H1 (cell line): ENCODE data around the gene MRM2. TPM values are rescaled to one million over a fixed set of nuclear protein-coding genes. Genes with fewer than 3 reads are reported as not detected.

Experiments used
- CTBP2 ChIP-seq: IDR thresholded peaks from 2 replicates; pipeline ENCODE4 v1.7.0; 2011; ENCODE audit warnings: borderline replicate concordance, mild to moderate bottlenecking, moderate library complexity, mixed read lengths, low read length; ENCODE audit not compliant: insufficient read depth, insufficient read length
- RAD21 ChIP-seq, 2 experiments: IDR thresholded peaks in 1 of 2; conservative IDR thresholded peaks in 1 of 2; 2 replicates each; pipeline ENCODE4 v1.6.1; 2011; ENCODE audit warnings: low read depth in 2 of 2, low read length in 2 of 2, improper control_type of control experiment in 1 of 2, inconsistent platforms in 1 of 2, mild to moderate bottlenecking in 1 of 2, moderate library complexity in 1 of 2
- TAF1 ChIP-seq: IDR thresholded peaks from 2 replicates; pipeline ENCODE4 v1.6.1; 2011; ENCODE audit warnings: mild to moderate bottlenecking, low read depth, low read length
- polyA plus RNA-seq, 7 experiments: library from polyadenylated mRNA; depleted of rRNA in 3 of 7; stranded (reverse) in 5 of 7; unstranded in 2 of 7; fragments of >200 nt in 5 of 7; fragments of 200-250 nt in 2 of 7; gene quantifications; 1 replicate in 5 of 7; 2 replicates in 1 of 7; 4 replicates in 1 of 7; pipeline versions ENCODE4 v1.2.1 to v1.2.3, GENCODE V29; 2011 to 2013; ENCODE audit warnings: missing spikeins in 2 of 7, mixed read lengths in 2 of 7
- total RNA-seq: library from RNA; stranded (reverse); fragmentation: NEBNext Ultra II Directional; extraction: Animal tissue kit (Norgen Biotek cat#: 25700); gene quantifications from 2 replicates; pipeline ENCODE4 v1.2.1, GENCODE V29; 2021

MRM2 gene
- total and polyA plus RNA-seq, 2 of the 8 experiments (the other 6 are each of a cell fraction or from before 2014, with no cell fraction given) = 17.2 to 38.6 TPM

- TF ChIP-seq RAD21 (IDR thresholded peaks at IDR 0.05 in 1 of 2, conservative IDR thresholded peaks at IDR 0.05 in 1 of 2; ENCODE audit: low read depth in 2 of 2, low read length in 2 of 2) (no peak), TAF1 (no peak), CTBP2 (no peak)
Observed at GRCh38 chr7:2217716-2218443, 24.1 kb downstream of the MRM2 start (continued).
